Left renal pelvis (tissue), 4 donors: ENCODE data around the gene SNX9. TPM values are rescaled to one million over a fixed set of nuclear protein-coding genes. Genes with fewer than 3 reads are reported as not detected.
"Not testable (repeated sequence)": the region's sequence is repeated elsewhere in the genome, so short reads cannot be mapped to it uniquely, and the experiment has no call there.

Experiments used
- DNase-seq, 4 donors: peaks; one replicate each; pipeline ENCODE4 v3.0.0-alpha.2; 2013; ENCODE audit warnings: low read depth in 4 of 4, low spot score in 3 of 4
- polyA plus RNA-seq, 4 donors: library from polyadenylated mRNA; unstranded; fragments of 120-200 nt; gene quantifications; one replicate each; pipeline ENCODE4 v1.2.1, GENCODE V29; 2013; ENCODE audit not compliant: insufficient read length in 4 of 4

The SNX9 gene
- polyA plus RNA-seq, 4 donors = 33.8 to 48.4 (median 40.3) TPM

GRCh38 chr6:157853902-157854502, 31.0 kb downstream of the SNX9 start:
- DNase-seq = no peak

DNA sequence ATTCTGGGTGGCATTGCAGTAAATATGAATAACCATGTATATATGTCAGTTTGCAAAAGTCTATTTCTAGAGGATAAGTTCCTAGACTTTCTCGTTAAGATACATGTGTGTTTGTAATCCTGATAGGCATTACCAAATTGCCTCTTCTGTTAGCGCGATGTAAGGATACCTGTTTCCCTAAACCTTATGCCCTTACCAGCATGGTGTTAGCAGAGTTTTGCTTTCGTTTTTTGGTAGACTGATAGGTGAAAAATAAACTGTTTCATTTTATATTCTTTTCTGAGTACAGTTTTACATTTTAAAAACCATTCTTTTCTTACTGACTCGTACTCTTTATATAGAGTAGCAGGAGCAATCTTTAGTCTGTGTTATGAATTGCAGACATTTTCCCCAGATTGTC, 32.3 kb downstream of the SNX9 start:
- no peak for DNase-seq

- DNase-seq = not testable (repeated sequence)
Observed at GRCh38 chr6:157855804-157856203, 32.8 kb downstream of the SNX9 start.

- DNase-seq = not testable (repeated sequence)
Observed at GRCh38 chr6:157858664-157859063, 35.6 kb downstream of the SNX9 start.

DNA sequence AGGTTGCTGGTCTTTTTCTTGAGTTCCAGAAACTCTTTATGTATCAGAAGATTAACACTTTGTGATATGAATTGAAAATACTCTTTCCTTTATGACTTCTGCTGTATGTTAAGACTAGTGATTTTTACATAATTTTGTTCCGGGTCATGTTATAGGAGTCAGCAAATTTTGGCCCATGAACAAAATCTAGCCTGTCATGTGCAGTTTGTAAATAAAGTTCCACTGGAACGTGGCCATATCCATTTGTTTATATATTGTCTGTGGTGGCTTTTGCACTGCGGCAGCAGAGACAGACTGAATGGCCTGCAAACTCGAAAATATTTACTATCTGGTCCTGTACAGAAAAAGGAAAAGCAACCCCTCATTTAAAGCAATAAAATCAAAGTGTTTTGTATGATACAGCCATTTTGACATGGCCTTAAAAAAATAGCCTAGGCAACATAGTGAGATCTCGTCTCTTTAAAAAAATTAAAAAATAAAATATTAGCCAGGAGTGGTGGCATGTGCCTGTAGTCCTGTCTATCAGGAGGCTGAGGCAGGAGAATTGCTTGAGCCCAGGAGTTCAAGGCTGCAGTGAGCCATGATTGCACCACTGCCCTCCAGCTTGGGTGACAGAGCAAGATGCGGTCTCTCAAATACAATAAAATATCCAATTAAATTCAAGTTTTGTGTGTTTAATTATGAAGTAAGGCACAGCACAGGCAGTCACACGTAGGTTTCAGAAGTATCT, 36.9 kb downstream of the SNX9 start:
- no peak for DNase-seq

- DNase-seq = peak in 1 of 4 donors; percentile 40
Observed at GRCh38 chr6:157860505-157860991, 37.5 kb downstream of the SNX9 start.

DNA sequence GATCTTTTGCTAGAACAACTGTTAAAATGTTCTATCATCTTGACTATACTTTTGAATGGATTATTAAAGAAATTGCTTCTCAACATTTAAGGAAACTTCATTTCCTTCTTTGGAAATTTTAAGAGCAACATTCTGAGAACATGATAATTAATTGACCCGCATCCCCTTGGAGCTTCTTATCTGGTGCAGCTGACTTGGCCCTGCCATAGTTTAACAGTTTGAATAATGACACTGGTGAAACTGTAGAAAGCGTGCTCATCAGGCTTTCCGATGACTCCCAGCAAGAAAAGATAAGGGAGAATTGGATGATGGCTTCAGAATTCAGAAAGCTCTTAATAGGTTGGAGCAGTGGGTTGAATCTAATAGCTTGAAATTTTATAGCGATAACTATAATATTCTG, 38.1 kb downstream of the SNX9 start:
- DNase-seq = no peak

- DNase-seq = no peak
Observed at GRCh38 chr6:157861814-157862213, 38.8 kb downstream of the SNX9 start.

- DNase-seq = no peak
Observed at GRCh38 chr6:157862706-157863105, 39.7 kb downstream of the SNX9 start.

GRCh38 chr6:157864185-157864761, 41.2 kb downstream of the SNX9 start:
- DNase-seq = no peak

DNA sequence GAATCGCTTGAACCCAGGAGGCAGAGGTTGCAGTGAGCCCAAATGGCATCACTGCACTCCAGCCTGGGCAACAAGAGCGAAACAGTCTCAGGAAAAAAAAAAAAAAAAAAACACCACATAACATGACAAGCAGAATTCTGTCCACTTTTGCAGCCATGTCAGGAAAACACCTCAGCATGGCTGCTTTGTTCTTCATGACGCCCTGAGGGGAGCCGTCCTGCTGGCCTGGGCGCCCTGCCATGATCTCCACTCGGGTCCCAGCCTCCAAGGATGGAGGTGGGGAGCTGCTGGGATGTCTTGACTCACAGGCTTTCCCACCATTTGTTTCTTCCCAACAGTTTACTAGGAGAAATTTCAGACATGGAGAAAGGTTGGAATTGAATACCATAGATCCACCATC, 42.2 kb downstream of the SNX9 start:
- no peak for DNase-seq

- no peak for DNase-seq
Observed at GRCh38 chr6:157867155-157867559, 44.1 kb downstream of the SNX9 start.

- DNase-seq = no peak
Observed at GRCh38 chr6:157867981-157868380, 44.9 kb downstream of the SNX9 start.

GRCh38 chr6:157868835-157869234, 45.8 kb downstream of the SNX9 start:
- no peak for DNase-seq

GRCh38 chr6:157869673-157870302, 46.7 kb downstream of the SNX9 start:
- no peak for DNase-seq

- DNase-seq = peak in 1 of 4 donors; percentile 20
Observed at GRCh38 chr6:157873735-157874344, 50.8 kb downstream of the SNX9 start.

- no peak for DNase-seq
Observed at GRCh38 chr6:157877149-157877548, 54.1 kb downstream of the SNX9 start.

DNA sequence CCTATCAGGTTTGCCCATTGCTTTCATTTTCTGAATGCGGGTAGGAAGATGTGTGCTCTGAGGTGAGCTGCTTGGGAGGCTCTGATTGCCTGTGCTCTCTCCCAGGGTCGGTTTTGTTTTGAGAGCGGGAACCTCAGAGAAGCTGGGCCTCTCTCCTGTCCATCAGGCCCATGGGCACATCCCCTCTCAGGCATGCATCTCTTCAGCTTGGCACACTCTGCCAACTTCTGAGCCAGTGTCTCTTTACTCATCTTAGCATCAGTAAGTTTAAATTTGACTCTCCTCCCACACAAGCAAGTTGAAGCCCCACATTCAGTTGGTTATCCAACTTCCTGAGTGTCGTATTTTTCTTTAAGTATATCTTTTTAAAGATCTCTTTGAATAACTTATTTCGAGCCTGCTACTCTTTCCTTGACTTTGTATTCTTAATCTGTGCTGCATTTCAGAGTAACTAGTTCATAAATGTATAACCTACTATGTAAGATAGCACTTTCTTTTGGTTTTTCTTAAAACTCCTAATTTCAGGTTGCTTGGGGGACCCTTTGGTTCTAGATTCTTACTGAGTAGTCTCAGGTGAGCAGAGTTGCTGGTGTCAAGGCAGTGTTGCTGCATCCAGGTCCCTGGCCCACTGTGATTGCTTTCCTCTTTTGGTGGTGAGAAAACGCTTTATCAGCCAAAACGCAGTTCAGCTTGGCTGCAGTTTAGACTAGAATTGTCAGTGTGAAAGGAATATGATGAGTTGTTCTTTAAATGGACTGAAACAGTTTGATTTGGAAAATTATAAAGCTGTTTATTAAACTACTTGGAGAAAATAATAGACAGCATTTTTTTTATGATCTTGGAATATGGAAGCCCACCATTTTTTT, 54.8 kb downstream of the SNX9 start:
- no peak for DNase-seq

DNA sequence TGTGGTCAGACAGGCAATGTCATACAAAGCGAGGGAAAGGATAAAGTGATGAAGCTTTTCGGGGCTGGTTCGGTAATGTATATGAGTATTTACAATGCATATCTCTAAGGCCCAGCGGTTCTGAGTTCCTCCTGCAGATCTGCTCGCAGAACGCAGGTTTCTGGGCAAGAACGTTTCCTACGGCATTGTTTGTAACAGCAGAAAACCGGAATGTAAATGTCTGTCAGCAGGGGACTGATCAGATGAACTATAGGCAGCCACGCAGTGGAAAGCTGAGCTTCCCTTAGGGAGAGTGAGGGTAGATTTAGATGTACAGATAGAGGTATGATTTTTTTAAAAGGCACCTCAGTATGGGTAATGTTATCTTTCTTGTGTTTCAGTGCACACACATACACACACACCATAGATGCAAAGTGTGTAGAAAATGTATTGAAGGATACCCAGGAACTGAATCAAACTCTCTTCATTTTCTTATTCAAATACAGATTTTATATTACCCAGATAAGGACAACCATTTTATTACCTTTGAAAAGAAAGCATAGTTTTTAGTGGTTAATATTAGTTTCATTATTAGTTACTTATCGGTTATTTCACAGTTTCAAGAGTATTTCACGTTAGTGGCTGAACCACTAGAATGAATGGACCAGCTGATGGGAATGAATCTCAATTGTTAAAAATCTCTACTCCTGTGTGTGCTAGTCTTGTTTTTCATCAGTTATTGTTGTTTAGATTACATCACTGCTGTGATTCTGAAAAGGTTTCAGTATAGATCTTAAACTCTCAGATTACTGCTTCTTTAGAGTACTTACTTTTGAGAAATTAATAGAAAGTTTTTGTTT, 56.2 kb downstream of the SNX9 start:
- DNase-seq = no peak
